GM19238 (cell line): ENCODE data around the gene SLC22A4.

Experiments
- DNase-seq: peaks from one replicate; pipeline ENCODE4 v3.0.0; 2011; ENCODE audit warnings: low spot score; ENCODE audit not compliant: insufficient read length

The SLC22A4 gene

GRCh38 chr5:132375957-132376356 is 81.8 kb downstream of the SLC22A4 start:
- DNase-seq = no peak

- no peak for DNase-seq
These were observed 82.8 kb downstream of the SLC22A4 start for GRCh38 chr5:132376694-132377641.

GRCh38 chr5:132377738-132378137 is 83.5 kb downstream of the SLC22A4 start:
- DNase-seq = no peak

- no peak for DNase-seq
These were observed 84.4 kb downstream of the SLC22A4 start for GRCh38 chr5:132378580-132378979.

GRCh38 chr5:132380047-132380446 is 85.9 kb downstream of the SLC22A4 start:
- no peak for DNase-seq

GRCh38 chr5:132380741-132381140 is 86.5 kb downstream of the SLC22A4 start:
- no peak for DNase-seq

- DNase-seq = no peak
These were observed 87.4 kb downstream of the SLC22A4 start for GRCh38 chr5:132381614-132382013.

- DNase-seq = no peak
These were observed 89.1 kb downstream of the SLC22A4 start for GRCh38 chr5:132383261-132383660.

- no peak for DNase-seq
These were observed 89.8 kb downstream of the SLC22A4 start for GRCh38 chr5:132383984-132384383.

- DNase-seq = no peak
These were observed 90.4 kb downstream of the SLC22A4 start for GRCh38 chr5:132384506-132385050.

GRCh38 chr5:132385326-132386105 is 91.3 kb downstream of the SLC22A4 start:
- DNase-seq = peak; percentile 63

- DNase-seq = peak; percentile 69
These were observed 92.6 kb downstream of the SLC22A4 start for GRCh38 chr5:132386644-132387286.

GRCh38 chr5:132387640-132388117 is 93.5 kb downstream of the SLC22A4 start:
- DNase-seq = no peak

GRCh38 chr5:132388244-132389050 is 94.3 kb downstream of the SLC22A4 start:
- DNase-seq = no peak

GRCh38 chr5:132389051-132389331 is 94.8 kb downstream of the SLC22A4 start:
- no peak for DNase-seq

GRCh38 chr5:132389585-132390286 is 95.5 kb downstream of the SLC22A4 start:
- DNase-seq = no peak

GRCh38 chr5:132391247-132391646 is 97.1 kb downstream of the SLC22A4 start:
- no peak for DNase-seq

- no peak for DNase-seq
These were observed 97.7 kb downstream of the SLC22A4 start for GRCh38 chr5:132391870-132392269.

GRCh38 chr5:132392411-132392810 is 98.2 kb downstream of the SLC22A4 start:
- DNase-seq = no peak
